Aorta (tissue), 5 donors: ENCODE data around the gene CMTM4. TPM values are rescaled to one million over a fixed set of nuclear protein-coding genes. Genes with fewer than 3 reads are reported as not detected.

Source experiments
- ATAC-seq: fragments of 200-7000 bp; cut with Tn5 transposase; one replicate; pipeline ENCODE4 v1.9.1; 2022; ENCODE audit warnings: moderate library complexity; ENCODE audit not compliant: low FRiP score
- DNase-seq, 2 donors: peaks; one replicate each; pipeline ENCODE4 v3.0.0-alpha.2; 2020
- H3K27ac ChIP-seq, 2 donors: one replicate each; pipeline ENCODE4 v1.5.1; 2013; ENCODE audit warnings: low read length in 2 of 2, mild to moderate bottlenecking in 2 of 2, moderate library complexity in 2 of 2, control low read depth in 1 of 2, inconsistent platforms in 1 of 2, low read depth in 1 of 2
- H3K27me3 ChIP-seq, 2 donors: one replicate each; pipeline ENCODE4 v1.6.1; 2013; ENCODE audit warnings: control low read depth in 1 of 2, low read length in 1 of 2, mild to moderate bottlenecking in 1 of 2, moderate library complexity in 1 of 2; ENCODE audit not compliant: insufficient read depth in 2 of 2, control insufficient read depth in 1 of 2
- H3K36me3 ChIP-seq, 2 donors: one replicate each; pipeline ENCODE4 v1.6.1; 2013; ENCODE audit warnings: control low read depth in 1 of 2, low read length in 1 of 2, mild to moderate bottlenecking in 1 of 2; ENCODE audit not compliant: insufficient read depth in 2 of 2, control insufficient read depth in 1 of 2
- H3K4me1 ChIP-seq, 2 donors: one replicate each; pipeline ENCODE4 v1.6.1; 2013; ENCODE audit warnings: low read length in 2 of 2, control low read depth in 1 of 2, mild to moderate bottlenecking in 1 of 2, moderate library complexity in 1 of 2; ENCODE audit not compliant: insufficient read depth in 2 of 2, control insufficient read depth in 1 of 2
- H3K4me3 ChIP-seq, 2 donors: one replicate each; pipeline ENCODE4 v1.5.1; 2013; ENCODE audit warnings: low read length in 2 of 2, control low read depth in 1 of 2, mild to moderate bottlenecking in 1 of 2
- H3K9me3 ChIP-seq: one replicate; pipeline ENCODE4 v1.6.1; 2013; ENCODE audit warnings: mild to moderate bottlenecking, low read length; ENCODE audit not compliant: control insufficient read depth
- WGBS, 2 donors: extraction: QIAGEN DNeasy Blood & Tissue Kit; methylation state at CpG; one replicate each; pipeline ENCODE4 v1.1.7; 2013; 5-methylcytosine and 5-hydroxymethylcytosine counted together
- intact Hi-C, 2 donors: fragments of 100-400 bp; cut with DNase I; formaldehyde crosslinking; loops; one replicate each; pipeline versions ENCODE4 v1.14.2 to v1.15.0; 2022
- polyA plus RNA-seq, 2 donors: library from polyadenylated mRNA; stranded (reverse); fragments of 200-250 nt; gene quantifications; one replicate each; pipeline ENCODE4 v1.2.3, GENCODE V29; 2013
- total RNA-seq, 2 donors: library from RNA; stranded (reverse); fragmentation: NEBNext Ultra II Directional; extraction: Animal tissue kit (Norgen Biotek cat#: 25700); gene quantifications; one replicate each; pipeline ENCODE4 v1.2.1, GENCODE V29; 2021
- donor health status: healthy with polysubstance abuse.
- donor health status: Bipolar disorder and iron deficiency.
- donor health status: DM: no; HTN: no; CAD: no.
- donor health status: DM: no; HTN: no; CAD: no.
- donor health status: DM: yes; HTN: yes; CAD: no.

Gene CMTM4
- total and polyA plus RNA-seq, 4 donors: 8.9 to 24.9 (median 13.5) TPM

DNA sequence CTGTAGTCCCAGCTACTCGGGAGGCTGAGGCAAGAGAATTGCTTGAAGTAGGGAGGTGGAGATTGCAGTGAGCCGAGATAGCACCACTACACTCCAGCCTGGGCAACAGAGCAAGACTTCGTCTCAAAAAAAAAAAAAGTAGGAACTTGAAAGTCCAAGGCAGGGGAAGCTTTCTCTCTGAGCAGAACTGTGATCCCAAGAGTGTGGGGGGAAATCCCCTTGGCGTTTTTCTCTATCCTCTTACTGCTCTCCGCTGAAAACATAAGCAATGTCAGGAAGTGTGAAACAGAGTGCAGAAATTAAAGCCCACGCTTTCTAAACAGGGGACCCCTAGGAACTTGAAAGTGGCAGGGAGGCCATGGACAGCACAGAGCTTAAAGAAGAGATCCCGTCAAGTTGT lies 101.8 kb downstream of the CMTM4 start:
- Histone ChIP-seq H3K36me3 (no peaks in the 10 kb centered on the region), H3K4me1 (no peaks in the 10 kb centered on the region), H3K27me3 (no peaks in the 10 kb centered on the region), H3K27ac (no peak overlapping the region), H3K9me3 (peaks cover 2% of the 10 kb centered on the region), H3K4me3 (no peak overlapping the region)
- WGBS, 2 donors: 81 to 83% methylated on average over 7 of the region's 7 CpGs
- ATAC-seq (no peak), DNase-seq (no peak)
- intact Hi-C loops: no loop called here

DNA sequence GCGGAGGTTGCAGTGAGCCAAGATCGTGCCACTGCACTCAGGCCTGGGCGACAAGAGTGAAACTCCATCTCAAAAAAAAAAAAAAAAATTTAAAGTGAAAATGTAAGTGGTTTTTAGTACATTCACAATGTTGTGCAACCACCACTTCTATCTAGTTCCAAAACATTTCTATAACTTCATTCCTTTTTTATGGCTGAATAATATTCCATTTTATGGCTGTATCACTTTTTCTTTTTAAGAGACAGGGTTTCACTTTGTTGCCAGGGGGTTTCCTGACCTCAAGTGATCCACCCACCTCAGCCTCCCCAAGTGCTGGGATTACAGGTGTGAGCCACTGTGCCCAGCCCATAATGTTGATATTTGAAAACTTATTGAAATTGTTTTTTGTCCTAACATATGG lies 103.7 kb downstream of the CMTM4 start:
- no peaks in the 10 kb centered on the region for H3K36me3 ChIP-seq
- no peaks in the 10 kb centered on the region for H3K27me3 ChIP-seq
- no peak for ATAC-seq
- intact Hi-C loops: no loop called here
- no peaks in the 10 kb centered on the region for H3K4me1 ChIP-seq
- no peak overlapping the region for H3K27ac ChIP-seq
- H3K4me3 ChIP-seq: no peak overlapping the region
- DNase-seq: no peak
- peaks cover 2% of the 10 kb centered on the region for H3K9me3 ChIP-seq
- WGBS, 2 donors: 96 to 98% methylated on average over 3 of the region's 3 CpGs

DNA sequence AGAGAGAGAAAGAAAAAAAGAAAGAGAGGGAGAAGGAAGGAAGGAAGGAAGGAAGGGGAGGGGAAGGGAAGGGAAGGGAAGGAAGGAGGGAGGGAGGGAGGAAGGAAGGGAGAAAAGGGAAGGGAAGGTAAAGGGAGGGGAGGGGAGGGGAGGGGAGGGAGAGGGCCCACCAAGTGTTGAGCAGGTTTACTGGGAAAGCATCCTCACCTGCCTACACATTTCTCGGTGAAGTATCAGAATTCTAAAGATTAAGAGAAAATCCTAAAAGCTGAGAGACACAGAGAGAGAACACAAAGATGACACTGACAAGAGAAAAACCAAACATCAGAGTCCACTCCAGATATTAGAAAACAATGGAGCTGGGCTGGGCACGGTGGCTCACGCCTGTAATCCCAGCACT lies 104.3 kb downstream of the CMTM4 start:
- no peaks in the 10 kb centered on the region for H3K27me3 ChIP-seq
- H3K27ac ChIP-seq: no peak overlapping the region
- no peak for ATAC-seq
- intact Hi-C loops: no loop called here
- H3K9me3 ChIP-seq: peaks cover 2% of the 10 kb centered on the region
- no peak overlapping the region for H3K4me3 ChIP-seq
- no peak for DNase-seq
- no peaks in the 10 kb centered on the region for H3K36me3 ChIP-seq
- H3K4me1 ChIP-seq: no peaks in the 10 kb centered on the region
- 94 to 95% methylated on average over 3 of the region's 3 CpGs for WGBS, 2 donors

DNA sequence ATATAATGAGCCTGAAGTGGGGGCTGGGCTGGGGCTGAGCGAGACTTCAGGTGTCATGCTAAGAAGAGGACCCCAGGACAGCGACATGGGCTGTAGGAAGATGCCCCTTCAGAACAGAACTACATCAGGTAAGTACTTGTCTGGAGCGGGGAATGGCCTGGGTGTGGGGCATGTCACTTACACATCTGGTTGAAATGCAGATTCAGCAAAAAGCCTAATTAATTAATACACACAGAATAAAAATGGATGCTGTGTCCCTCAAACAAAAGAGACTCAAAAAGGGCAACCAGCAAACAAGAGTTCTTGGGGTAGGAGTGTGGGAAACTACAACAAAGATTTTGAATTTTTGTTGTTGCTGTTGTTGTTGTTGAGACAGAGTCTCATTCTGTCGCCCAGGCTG lies 105.5 kb downstream of the CMTM4 start:
- Histone ChIP-seq H3K4me1 (no peaks in the 10 kb centered on the region), H3K27ac (no peak overlapping the region), H3K9me3 (peaks cover 2% of the 10 kb centered on the region), H3K36me3 (no peaks in the 10 kb centered on the region), H3K4me3 (no peak overlapping the region), H3K27me3 (no peaks in the 10 kb centered on the region)
- WGBS, 2 donors: 90 to 93% methylated on average over 4 of the region's 4 CpGs
- intact Hi-C loops: no loop called here
- DNase-seq: no peak
- no peak for ATAC-seq

DNA sequence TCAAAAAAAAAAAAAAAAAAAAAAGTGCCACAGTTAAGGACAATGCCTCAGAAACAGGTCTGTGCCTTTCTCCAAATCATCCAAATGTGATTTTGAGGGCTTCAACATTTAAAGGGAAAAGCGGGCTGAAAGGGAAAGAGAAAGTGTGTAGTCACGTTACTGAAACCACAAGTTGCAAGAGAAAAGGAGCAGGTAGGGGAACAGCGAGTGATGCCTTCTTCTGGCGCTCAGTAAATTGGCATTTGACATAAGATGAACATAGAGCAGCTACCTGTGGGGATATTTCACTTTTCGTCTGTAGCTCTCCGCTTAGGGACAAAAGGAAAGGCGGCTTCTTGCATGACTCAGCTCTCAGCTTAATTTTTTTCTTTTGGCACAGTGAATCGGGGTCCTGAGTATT lies 106.2 kb downstream of the CMTM4 start:
- DNase-seq (no peak), ATAC-seq (no peak)
- no peaks in the 10 kb centered on the region for H3K36me3 ChIP-seq
- H3K27me3 ChIP-seq: no peaks in the 10 kb centered on the region
- peaks cover 2% of the 10 kb centered on the region for H3K9me3 ChIP-seq
- H3K4me3 ChIP-seq: no peak overlapping the region
- WGBS, 2 donors: 77 to 83% methylated on average over 8 of the region's 8 CpGs
- no peak overlapping the region for H3K27ac ChIP-seq
- intact Hi-C loops: no loop called here
- no peaks in the 10 kb centered on the region for H3K4me1 ChIP-seq

DNA sequence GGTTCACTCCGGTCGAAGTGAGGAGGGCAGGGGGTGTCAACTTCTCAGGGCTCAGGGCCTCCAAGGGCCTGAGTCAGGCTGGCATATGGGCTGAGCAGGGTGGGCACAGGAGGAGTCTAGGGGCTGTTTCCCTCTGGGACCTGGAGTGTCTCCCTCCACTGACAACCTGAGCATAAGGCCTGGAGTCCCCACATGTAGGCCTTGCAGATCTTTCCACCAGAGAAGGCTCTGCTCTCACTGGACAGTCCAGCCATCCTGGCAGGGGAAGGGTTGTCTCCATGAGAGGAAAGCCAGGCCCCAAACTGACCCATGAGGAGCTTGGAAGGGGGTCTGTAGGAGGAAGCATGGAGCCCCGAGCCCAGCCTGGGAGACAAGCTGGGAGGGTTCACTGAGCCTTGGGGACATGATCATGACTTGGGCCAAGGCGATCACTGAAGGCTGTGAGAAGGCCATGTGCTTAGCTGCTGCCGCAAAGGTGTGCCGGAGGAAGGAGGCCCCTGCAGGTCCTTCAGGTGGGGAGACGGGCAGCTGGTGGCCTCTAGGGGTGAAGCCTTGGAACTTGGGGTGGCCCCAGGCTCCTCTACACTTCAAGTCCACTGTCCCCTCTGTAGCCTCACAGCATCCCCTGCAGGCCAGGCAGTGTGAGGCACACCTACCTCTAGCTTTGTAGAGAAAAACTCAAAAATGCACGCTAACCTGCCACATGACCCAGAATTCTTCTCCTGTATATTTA lies 107.4 kb downstream of the CMTM4 start:
- ATAC-seq (peak; percentile 80), DNase-seq (peak in 1 of 2 donors; percentile 80)
- H3K36me3 ChIP-seq: no peaks in the 10 kb centered on the region
- no peak overlapping the region for H3K27ac ChIP-seq
- H3K9me3 ChIP-seq: no peaks in the 10 kb centered on the region
- no peak overlapping the region for H3K4me3 ChIP-seq
- H3K4me1 ChIP-seq: no peaks in the 10 kb centered on the region
- H3K27me3 ChIP-seq: no peaks in the 10 kb centered on the region
- intact Hi-C loops: loop anchor here in 1 of 2 donors (5.0 to 10.0 kb wide), 2 partner anchors 114 to 182 kb away; no protein-coding TSS in a partner anchor
- WGBS, 2 donors: 89 to 92% methylated on average over 8 of the region's 8 CpGs

DNA sequence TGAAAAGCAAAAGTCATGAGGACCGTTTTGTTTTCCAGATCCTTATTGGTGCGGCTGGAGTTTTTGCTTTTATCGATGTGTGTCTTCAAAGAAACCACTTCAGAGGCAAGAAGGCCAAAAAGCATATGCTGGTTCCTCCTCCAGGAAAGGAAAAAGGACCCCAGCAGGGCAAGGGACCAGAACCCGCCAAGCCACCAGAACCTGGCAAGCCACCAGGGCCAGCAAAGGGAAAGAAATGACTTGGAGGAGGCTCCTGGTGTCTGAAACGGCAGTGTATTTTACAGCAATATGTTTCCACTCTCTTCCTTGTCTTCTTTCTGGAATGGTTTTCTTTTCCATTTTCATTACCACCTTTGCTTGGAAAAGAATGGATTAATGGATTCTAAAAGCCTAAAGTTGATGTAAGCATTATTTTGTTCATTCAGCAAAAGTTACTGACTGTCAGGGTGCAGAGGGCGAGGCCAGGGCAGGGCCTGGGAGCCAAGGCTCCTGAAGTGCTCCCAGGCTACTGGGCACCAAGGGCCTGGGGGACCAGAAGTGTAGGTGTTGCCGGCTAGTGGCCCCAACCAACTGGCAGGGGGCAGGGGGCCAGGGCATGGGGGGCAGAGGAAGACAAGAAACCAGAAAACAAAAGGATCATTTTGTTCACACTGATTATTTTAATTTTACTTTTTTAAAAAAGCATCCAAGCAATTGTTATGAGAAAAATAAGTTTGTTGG lies 108.5 kb downstream of the CMTM4 start:
- no peak overlapping the region for H3K4me3 ChIP-seq
- H3K27me3 ChIP-seq: no peaks in the 10 kb centered on the region
- ATAC-seq (no peak), DNase-seq (no peak)
- no peaks in the 10 kb centered on the region for H3K36me3 ChIP-seq
- intact Hi-C loops: loop anchor here in 1 of 2 donors (5.0 to 10.0 kb wide), 2 partner anchors 113 to 181 kb away; no protein-coding TSS in a partner anchor
- no peaks in the 10 kb centered on the region for H3K4me1 ChIP-seq
- H3K27ac ChIP-seq: no peak overlapping the region
- H3K9me3 ChIP-seq: no peaks in the 10 kb centered on the region
- 83 to 87% methylated on average over 7 of the region's 7 CpGs for WGBS, 2 donors

DNA sequence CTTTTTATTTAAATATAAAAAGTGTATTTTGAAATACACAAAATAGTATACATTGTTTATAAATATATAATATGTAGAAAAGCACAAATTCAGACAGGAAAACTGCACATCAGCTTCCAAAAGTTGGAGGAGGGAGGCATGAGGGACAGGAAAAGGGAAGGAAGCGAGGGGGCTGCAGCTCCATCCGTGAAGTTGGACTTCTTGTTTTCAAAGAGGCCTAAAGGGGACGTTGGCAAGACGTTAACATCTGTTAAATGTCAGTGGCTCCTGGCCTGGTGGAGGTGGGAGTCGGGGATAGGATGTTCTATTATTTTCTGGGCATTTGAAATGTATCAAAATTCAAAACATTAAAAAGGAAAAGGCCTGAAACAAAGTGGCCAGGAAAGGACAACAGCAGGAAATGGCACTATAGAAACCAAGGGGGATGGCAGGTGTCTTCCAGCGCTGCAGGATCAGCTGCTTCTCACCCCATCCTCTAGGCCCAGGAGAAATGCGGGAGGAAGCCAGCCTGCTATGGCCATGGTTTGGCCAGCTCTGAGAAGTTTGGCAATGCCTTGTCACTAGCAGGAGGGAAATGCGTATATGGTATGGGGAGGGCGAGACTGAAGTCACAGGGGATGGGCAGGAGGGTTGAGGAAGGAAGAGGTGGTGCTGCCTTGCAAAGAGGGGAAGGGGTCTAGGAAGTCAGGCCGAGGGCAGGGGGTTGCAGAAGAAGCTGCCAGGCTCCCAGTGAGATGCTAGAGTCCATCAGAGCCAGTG lies 110.9 kb downstream of the CMTM4 start:
- no peak overlapping the region for H3K27ac ChIP-seq
- ATAC-seq: peak; percentile 35
- H3K4me3 ChIP-seq: no peak overlapping the region
- H3K27me3 ChIP-seq: no peaks in the 10 kb centered on the region
- DNase-seq: peak in 1 of 2 donors; percentile 54
- peaks cover 0 to 6% of the 10 kb centered on the region in 2 donors for H3K4me1 ChIP-seq
- intact Hi-C loops: loop anchor here in 1 of 2 donors (5.0 to 10.0 kb wide), 2 partner anchors 111 to 178 kb away; no protein-coding TSS in a partner anchor
- 81 to 84% methylated on average over 10 of the region's 10 CpGs for WGBS, 2 donors
- no peaks in the 10 kb centered on the region for H3K36me3 ChIP-seq
- H3K9me3 ChIP-seq: no peaks in the 10 kb centered on the region
